HepG2 (cell line): ENCODE results near the gene MLXIPL. TPM values are rescaled to one million over a fixed set of nuclear protein-coding genes. Genes with fewer than 3 reads are reported as not detected.
A peak's percentile ranks its signal among the peaks of the same experiment; 100 is the strongest.

Source experiments
- ARNT2 ChIP-seq: sonication (generic); formaldehyde crosslinking; IDR thresholded peaks from 2 replicates; pipeline ENCODE4 v1.8.0; 2022; ENCODE audit warnings: mild to moderate bottlenecking, low read depth, missing genetic modification reagents, moderate library complexity
- CHD4 ChIP-seq: fragments of 200-600 bp; sonication (generic); IDR thresholded peaks from 2 replicates; pipeline ENCODE4 v1.7.0; 2017; ENCODE audit warnings: mild to moderate bottlenecking, low read length, borderline replicate concordance
- HMGXB4 ChIP-seq, 2 experiments: sonication (generic) in 1 of 2; formaldehyde crosslinking in 1 of 2; IDR thresholded peaks; 2 replicates each; pipeline versions ENCODE4 v1.4.0 to v1.6.1; 2018 to 2020; ENCODE audit warnings: missing genetic modification reagents in 2 of 2, borderline replicate concordance in 1 of 2, low read depth in 1 of 2, mild to moderate bottlenecking in 1 of 2, missing biosample characterization in 1 of 2
- LCORL ChIP-seq, 2 experiments: fragments of 450-650 bp in 1 of 2; sonication (generic) in 1 of 2; formaldehyde crosslinking in 1 of 2; IDR thresholded peaks; 2 replicates each; pipeline versions ENCODE4 v1.5.0 to v1.6.1; 2017 to 2020; ENCODE audit warnings: antibody characterized with exemption in 1 of 2, missing genetic modification reagents in 1 of 2
- MEIS2 ChIP-seq: sonication (generic); formaldehyde crosslinking; IDR thresholded peaks from 2 replicates; pipeline ENCODE4 v1.9.0; 2021; ENCODE audit warnings: mild to moderate bottlenecking, missing genetic modification reagents
- NCOA1 ChIP-seq: sonication (generic); formaldehyde crosslinking; IDR thresholded peaks from 2 replicates; pipeline ENCODE4 v1.9.0; 2021; ENCODE audit warnings: missing genetic modification reagents
- NFE2L2 ChIP-seq: fragments of 150-350 bp; IDR thresholded peaks from 2 replicates; pipeline ENCODE4 v1.6.1; 2014; ENCODE audit warnings: low read length
- NR2C2 ChIP-seq: sonication (generic); formaldehyde crosslinking; IDR thresholded peaks from 2 replicates; pipeline ENCODE4 v1.4.0; 2020; ENCODE audit warnings: missing genetic modification reagents, mild to moderate bottlenecking, moderate library complexity, borderline replicate concordance
- NR2F1 ChIP-seq, 2 experiments: fragments of 450-650 bp in 1 of 2; formaldehyde crosslinking in 1 of 2; IDR thresholded peaks; 2 replicates each; pipeline versions ENCODE4 v1.5.0 to v1.6.1; 2016 to 2020; ENCODE audit warnings: mild to moderate bottlenecking in 1 of 2, missing compliant biosample characterization in 1 of 2, missing genetic modification reagents in 1 of 2, moderate library complexity in 1 of 2
- NRL ChIP-seq: sonication (generic); formaldehyde crosslinking; IDR thresholded peaks from 2 replicates; pipeline ENCODE4 v1.5.0; 2020; ENCODE audit warnings: missing genetic modification reagents, mild to moderate bottlenecking, moderate library complexity, borderline replicate concordance
- REL ChIP-seq: sonication (generic); formaldehyde crosslinking; conservative IDR thresholded peaks from 2 replicates; pipeline ENCODE4 v1.8.0; 2022; ENCODE audit warnings: mild to moderate bottlenecking, missing genetic modification reagents, moderate library complexity
- SP4 ChIP-seq: sonication (generic); formaldehyde crosslinking; IDR thresholded peaks from 2 replicates; pipeline ENCODE4 v1.8.1; 2023; ENCODE audit warnings: mild to moderate bottlenecking, missing genetic modification reagents
- TBX2 ChIP-seq: sonication (generic); formaldehyde crosslinking; IDR thresholded peaks from 2 replicates; pipeline ENCODE4 v1.5.0; 2020; ENCODE audit warnings: missing genetic modification reagents, mild to moderate bottlenecking, borderline replicate concordance
- TMF1 ChIP-seq: sonication (generic); formaldehyde crosslinking; IDR thresholded peaks from 2 replicates; pipeline ENCODE4 v1.8.1; 2022; ENCODE audit warnings: low read depth, missing genetic modification reagents
- TRIM22 ChIP-seq: fragments of 450-650 bp; IDR thresholded peaks from 2 replicates; pipeline ENCODE4 v1.6.1; 2017
- TSC22D2 ChIP-seq: sonication (generic); formaldehyde crosslinking; IDR thresholded peaks from 2 replicates; pipeline ENCODE4 v1.5.1; 2020; ENCODE audit warnings: missing genetic modification reagents, mild to moderate bottlenecking, borderline replicate concordance
- YEATS2 ChIP-seq: sonication (generic); formaldehyde crosslinking; IDR thresholded peaks from 2 replicates; pipeline ENCODE4 v1.4.0; 2020; ENCODE audit warnings: missing genetic modification reagents, borderline replicate concordance
- YY1 ChIP-seq: IDR thresholded peaks from 2 replicates; pipeline ENCODE4 v1.6.1; 2011; ENCODE audit warnings: low read length, low read depth, moderate library complexity, mild to moderate bottlenecking; ENCODE audit not compliant: insufficient read depth, insufficient replicate concordance
- ZBTB7B ChIP-seq: sonication (generic); formaldehyde crosslinking; IDR thresholded peaks from 2 replicates; pipeline ENCODE4 v1.4.0; 2020; ENCODE audit warnings: missing genetic modification reagents
- ZNF331 ChIP-seq: sonication (generic); formaldehyde crosslinking; IDR thresholded peaks from 2 replicates; pipeline ENCODE4 v1.4.0; 2020; ENCODE audit warnings: missing genetic modification reagents
- ZNF441 ChIP-seq: sonication (generic); formaldehyde crosslinking; IDR thresholded peaks from 2 replicates; pipeline ENCODE4 v1.7.0; 2021; ENCODE audit warnings: missing genetic modification reagents, borderline replicate concordance
- ZNF629 ChIP-seq: sonication (generic); formaldehyde crosslinking; conservative IDR thresholded peaks from 2 replicates; pipeline ENCODE4 v1.5.0; 2020; ENCODE audit warnings: missing genetic modification reagents
- ZNF792 ChIP-seq: IDR thresholded peaks from 2 replicates; pipeline ENCODE4 v1.6.1; 2016
- ZNF891 ChIP-seq: sonication (generic); formaldehyde crosslinking; IDR thresholded peaks from 2 replicates; pipeline ENCODE4 v1.5.0; 2020; ENCODE audit warnings: mild to moderate bottlenecking, missing genetic modification reagents
- polyA plus RNA-seq, 8 experiments: library from polyadenylated mRNA; depleted of rRNA in 3 of 8; stranded (reverse) in 7 of 8; unstranded in 1 of 8; fragments of >200 nt; fragmentation: Illumina TruSeq in 4 of 8; extraction: Trizol in 4 of 8; gene quantifications; 2 replicates each; pipeline versions ENCODE4 v1.2.1 to v1.2.3, GENCODE V29; 2011 to 2016; ENCODE audit warnings: low read depth in 4 of 8, missing spikeins in 1 of 8, mixed read lengths in 1 of 8; ENCODE audit not compliant: insufficient read depth in 1 of 8
- total RNA-seq, 5 experiments: library from RNA; depleted of rRNA; stranded (reverse); fragments of >200 nt; fragmentation: Illumina TruSeq; extraction: Trizol; gene quantifications; 2 replicates each; pipeline ENCODE4 v1.2.3, GENCODE V29; 2016; ENCODE audit warnings: low read depth in 1 of 5
- TF ChIP-seq, protein P1 (sequence below), 2 experiments: fragments of 450-650 bp in 1 of 2; sonication (generic) in 1 of 2; formaldehyde crosslinking; IDR thresholded peaks; 2 replicates each; pipeline versions ENCODE4 v1.5.0 to v1.8.0; 2020 to 2022; ENCODE audit warnings: mild to moderate bottlenecking in 1 of 2, missing genetic modification reagents in 1 of 2

MLXIPL gene
- total and polyA plus RNA-seq, 2 of the 13 experiments (the other 11 are each of a cell fraction or from before 2014, with no cell fraction given): 51.6 to 60.1 TPM

DNA sequence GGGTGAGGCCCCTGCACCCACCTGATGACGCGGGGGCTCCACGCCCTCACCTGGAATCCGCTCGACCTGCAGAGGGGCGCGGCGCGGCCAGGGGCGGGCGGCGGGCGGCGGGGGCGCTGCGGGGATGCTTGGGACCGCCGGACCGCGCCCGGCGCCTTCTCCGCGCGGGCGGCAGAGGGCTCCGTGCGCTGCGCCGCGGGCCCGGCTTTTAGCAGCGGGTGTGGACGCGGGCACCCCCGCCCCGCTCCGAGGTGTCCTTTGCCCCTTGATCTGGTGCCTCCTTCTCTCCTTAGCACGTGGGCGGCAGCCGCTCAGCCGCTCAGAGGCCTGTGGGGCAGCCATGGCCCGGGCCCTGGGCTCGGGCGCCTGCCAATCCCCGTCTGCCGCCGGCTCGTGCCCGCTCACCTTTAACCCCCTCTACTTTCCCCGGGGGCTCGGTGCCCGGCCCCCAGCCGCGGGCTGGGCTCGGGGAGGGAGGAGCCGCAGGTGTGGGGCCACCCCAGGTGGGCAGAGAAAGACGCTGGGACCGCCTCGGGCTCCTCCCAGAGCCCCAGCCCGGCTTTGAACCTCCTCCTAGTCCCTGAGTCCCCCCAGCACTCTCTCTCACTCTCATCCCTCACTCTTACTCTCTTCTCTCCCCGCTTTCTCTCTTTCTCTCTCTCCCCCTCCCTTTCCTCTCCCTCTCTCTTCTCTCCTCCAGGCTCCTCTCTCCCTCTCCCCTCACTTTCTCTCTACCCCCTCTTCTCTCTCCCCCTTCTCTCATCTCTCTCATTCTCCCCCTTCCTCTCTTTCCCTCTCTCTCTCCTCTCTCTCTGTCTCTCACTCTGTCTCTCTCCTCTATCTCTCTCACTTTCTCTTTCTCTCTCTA, 23.6 kb upstream of the MLXIPL start (continued):
- TF ChIP-seq SP4 (CRISPR knock-in tag) (no peak; the same call in none of the 2 replicates), ZNF441 (CRISPR knock-in tag) (no peak), ZBTB7B (CRISPR knock-in tag) (peak; percentile 80), MEIS2 (CRISPR knock-in tag) (0 out of 2 replicates have a peak, but pooled peaks have one; percentile 46), YY1 (peak; percentile 54), ZNF629 (CRISPR knock-in tag) (peak; percentile 39; the same call in 1 of the 2 replicates), NR2C2 (peak; percentile 82), CHD4 (no peak), TSC22D2 (CRISPR knock-in tag) (peak; percentile 81; the same call in 1 of the 2 replicates), ARNT2 (peak; percentile 50; the same call in 1 of the 2 replicates), NR2F1 (CRISPR knock-in tag; IDR thresholded peaks at IDR 0.05) (peak; percentile 70 to 77; a peak in 3 of 4 replicates), ZNF792 (CRISPR knock-in tag) (peak; percentile 40; the same call in 1 of the 2 replicates), TBX2 (peak; percentile 70; the same call in 1 of the 2 replicates), TMF1 (CRISPR knock-in tag) (0 out of 2 replicates have a peak, but pooled peaks have one; percentile 33), NFE2L2 (no peak), TRIM22 (no peak), NCOA1 (CRISPR knock-in tag) (peak; percentile 90), ZNF891 (CRISPR knock-in tag) (no peak), REL (0 out of 2 replicates have a peak, but pooled peaks have one; percentile 58), NRL (CRISPR knock-in tag) (no peak), YEATS2 (peak; percentile 44; the same call in 1 of the 2 replicates), LCORL (IDR thresholded peaks at IDR 0.05) (no peak), LCORL (CRISPR knock-in tag; IDR thresholded peaks at IDR 0.05) (peak; percentile 91), HMGXB4 (CRISPR knock-in tag; IDR thresholded peaks at IDR 0.05; ENCODE audit: borderline replicate concordance in 1 of 2, low read depth in 1 of 2) (peak; percentile 48 to 62; a peak in 2 of 4 replicates), ZNF331 (0 out of 2 replicates have a peak, but pooled peaks have one; percentile 3)
- TF ChIP-seq, protein P1, sequence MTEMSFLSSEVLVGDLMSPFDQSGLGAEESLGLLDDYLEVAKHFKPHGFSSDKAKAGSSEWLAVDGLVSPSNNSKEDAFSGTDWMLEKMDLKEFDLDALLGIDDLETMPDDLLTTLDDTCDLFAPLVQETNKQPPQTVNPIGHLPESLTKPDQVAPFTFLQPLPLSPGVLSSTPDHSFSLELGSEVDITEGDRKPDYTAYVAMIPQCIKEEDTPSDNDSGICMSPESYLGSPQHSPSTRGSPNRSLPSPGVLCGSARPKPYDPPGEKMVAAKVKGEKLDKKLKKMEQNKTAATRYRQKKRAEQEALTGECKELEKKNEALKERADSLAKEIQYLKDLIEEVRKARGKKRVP (CRISPR knock-in tag; IDR thresholded peaks at IDR 0.05): peak in 1 of 2 experiments; percentile 45; a peak in 1 of 4 replicates
